NOMO-1 (cell line): ENCODE measurements around the gene RAD51B.
A peak's percentile ranks its signal among the peaks of the same experiment; 100 is the strongest.

Experiments used
- DNase-seq, 2 experiments: peaks; one replicate each; lab custom pipeline; 2025; ENCODE audit not compliant: unreplicated experiment in 2 of 2; lab: John Stamatoyannopoulos, UW

Gene RAD51B

GRCh38 chr14:68261092-68261842, 441.7 kb downstream of the RAD51B start:
- no peak for DNase-seq

- DNase-seq, result no peak
Measured at GRCh38 chr14:68262567-68262966, 443.0 kb downstream of the RAD51B start.

GRCh38 chr14:68263563-68264259, 444.1 kb downstream of the RAD51B start:
- DNase-seq, result no peak

GRCh38 chr14:68264260-68264569, 444.6 kb downstream of the RAD51B start:
- DNase-seq, result no peak

GRCh38 chr14:68266998-68267397, 447.4 kb downstream of the RAD51B start:
- DNase-seq, result no peak

GRCh38 chr14:68268197-68268596, 448.6 kb downstream of the RAD51B start:
- DNase-seq, result peak; percentile 81 to 92

- no peak for DNase-seq
Measured at GRCh38 chr14:68268719-68269118, 449.1 kb downstream of the RAD51B start.

GRCh38 chr14:68269136-68269927, 449.8 kb downstream of the RAD51B start:
- DNase-seq, result no peak

GRCh38 chr14:68270342-68270741, 450.8 kb downstream of the RAD51B start:
- DNase-seq, result no peak

GRCh38 chr14:68271913-68272391, 452.4 kb downstream of the RAD51B start:
- DNase-seq, result peak in 1 of 2 experiments; percentile 56

- DNase-seq, result no peak
Measured at GRCh38 chr14:68273413-68273812, 453.8 kb downstream of the RAD51B start.

- no peak for DNase-seq
Measured at GRCh38 chr14:68274725-68275124, 455.1 kb downstream of the RAD51B start.

- DNase-seq, result no peak
Measured at GRCh38 chr14:68278576-68279436, 459.2 kb downstream of the RAD51B start.

- DNase-seq, result no peak
Measured at GRCh38 chr14:68279437-68279720, 459.8 kb downstream of the RAD51B start.

- no peak for DNase-seq
Measured at GRCh38 chr14:68279777-68280233, 460.2 kb downstream of the RAD51B start.

GRCh38 chr14:68281497-68281896, 461.9 kb downstream of the RAD51B start:
- no peak for DNase-seq

- no peak for DNase-seq
Measured at GRCh38 chr14:68282479-68283377, 463.1 kb downstream of the RAD51B start.

GRCh38 chr14:68283378-68284123, 464.0 kb downstream of the RAD51B start:
- no peak for DNase-seq

- DNase-seq, result no peak
Measured at GRCh38 chr14:68284333-68284732, 464.8 kb downstream of the RAD51B start.
